ENCODE results near the gene CCDC24. TPM values are rescaled to one million over a fixed set of nuclear protein-coding genes. Genes with fewer than 3 reads are reported as not detected.

CCDC24 gene
- total RNA-seq, 5 donors from 2014 or later (not counting 1 experiment from before 2014, with no cell fraction given): 0.50 to 4.3 (median 1.7) TPM

DNA sequence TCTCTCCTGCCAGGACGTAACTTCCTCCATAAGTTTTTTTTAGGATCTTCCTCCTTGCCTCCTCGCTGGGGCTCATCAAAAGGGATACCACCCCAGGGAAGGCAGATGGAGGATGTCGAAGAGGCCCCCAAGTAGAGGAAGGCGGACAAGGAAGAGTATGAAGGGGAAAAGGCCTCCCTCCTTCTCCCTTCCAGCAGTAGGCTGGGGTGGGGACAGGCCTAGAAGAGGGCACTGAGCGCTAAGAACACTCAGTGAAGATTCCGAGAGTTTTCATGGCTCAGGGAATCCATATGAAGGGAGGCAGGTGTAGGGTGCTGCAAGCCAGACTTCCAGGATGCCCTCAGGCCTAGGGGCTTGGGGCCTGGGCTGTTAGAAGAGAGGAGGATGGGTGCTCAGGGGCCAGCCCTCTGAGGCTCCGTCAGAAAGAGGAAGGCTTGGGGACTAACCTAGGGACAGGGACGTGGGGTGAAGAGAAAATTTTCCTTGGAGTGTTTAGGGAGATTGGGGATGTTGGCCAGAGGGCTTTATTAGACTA lies 41.7 kb downstream of the CCDC24 start:
- no peaks in the 10 kb centered on the region for H3K9me3 Mint-ChIP-seq
- Histone ChIP-seq H3K9me3 (no peaks in the 10 kb centered on the region), H3K4me3 (ENCODE audit: control insufficient read depth in 1 of 2, extremely low read depth in 1 of 2, low read length in 1 of 2) (no peak overlapping the region), H3K27me3 (replicated peaks in 1 of 2; ENCODE audit: control insufficient read depth in 2 of 2, extremely low read depth in 1 of 2, insufficient read depth in 2 of 2, low read length in 1 of 2) (no peaks in the 10 kb centered on the region), H3K27ac (ENCODE audit: low read length) (no peak overlapping the region), H3K4me1 (ENCODE audit: control insufficient read depth in 1 of 2, extremely low read depth in 1 of 2, insufficient read depth in 2 of 2, low read length in 2 of 2) (peaks cover 4 to 21% of the 10 kb centered on the region in 2 experiments), H3K36me3 (ENCODE audit: control insufficient read depth in 2 of 2, extremely low read depth in 1 of 2, insufficient read depth in 1 of 2, low read length in 1 of 2) (no peaks in the 10 kb centered on the region)
- H3K36me3 Mint-ChIP-seq: no peaks in the 10 kb centered on the region
- 70% methylated on average over 2 of the region's 8 CpGs for WGBS (ENCODE audit: insufficient coverage)
- ChIA-PET POLR2A (no interaction called here), CTCF (interaction anchor here in 1 of 2 donors (3.4 kb wide), 1 partner anchor 27 kb away, joined by 11 read pairs; no protein-coding TSS in a partner anchor)
- no peak for DNase-seq
- no peak overlapping the region for H3K27ac Mint-ChIP-seq
- H3K4me1 Mint-ChIP-seq: peaks cover 18 to 28% (median 27%) of the 10 kb centered on the region in 3 donors
- ATAC-seq (replicated peaks in 1 of 4): no peak
- no peaks in the 10 kb centered on the region for H3K27me3 Mint-ChIP-seq
- no peak overlapping the region for H3K4me3 Mint-ChIP-seq

DNA sequence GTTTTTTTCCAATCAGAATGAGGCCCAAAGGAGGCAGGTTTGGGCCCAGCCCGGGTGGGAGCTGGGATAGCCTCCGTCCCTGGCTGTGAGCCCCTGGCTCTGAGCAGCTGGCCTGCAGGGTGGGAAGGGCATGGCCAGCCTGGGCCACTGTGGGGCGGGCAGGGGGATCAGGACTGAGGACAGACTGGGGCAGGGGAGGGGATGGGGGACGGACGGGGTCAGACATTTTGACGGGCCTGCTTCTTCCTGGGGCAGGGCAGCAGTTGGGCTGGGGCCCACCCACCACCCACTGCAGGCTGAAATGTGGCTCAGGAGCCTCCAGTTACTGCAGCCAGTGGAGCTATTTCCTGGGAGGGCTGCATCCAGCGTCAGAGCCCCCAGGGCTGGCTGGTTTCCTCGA lies 42.4 kb downstream of the CCDC24 start:
- H3K4me1 Mint-ChIP-seq: peaks cover 13 to 25% (median 23%) of the 10 kb centered on the region in 3 donors
- no peak for ATAC-seq (replicated peaks in 1 of 4)
- Histone ChIP-seq H3K4me3 (ENCODE audit: control insufficient read depth in 1 of 2, extremely low read depth in 1 of 2, low read length in 1 of 2) (no peak overlapping the region), H3K27ac (ENCODE audit: low read length) (no peak overlapping the region), H3K4me1 (ENCODE audit: control insufficient read depth in 1 of 2, extremely low read depth in 1 of 2, insufficient read depth in 2 of 2, low read length in 2 of 2) (peaks cover 4 to 21% of the 10 kb centered on the region in 2 experiments), H3K36me3 (ENCODE audit: control insufficient read depth in 2 of 2, extremely low read depth in 1 of 2, insufficient read depth in 1 of 2, low read length in 1 of 2) (no peaks in the 10 kb centered on the region), H3K9me3 (no peaks in the 10 kb centered on the region), H3K27me3 (replicated peaks in 1 of 2; ENCODE audit: control insufficient read depth in 2 of 2, extremely low read depth in 1 of 2, insufficient read depth in 2 of 2, low read length in 1 of 2) (no peaks in the 10 kb centered on the region)
- H3K36me3 Mint-ChIP-seq: no peaks in the 10 kb centered on the region
- H3K27ac Mint-ChIP-seq: peak overlapping the region in 1 of 2 donors; percentile 22
- no peaks in the 10 kb centered on the region for H3K9me3 Mint-ChIP-seq
- no peak overlapping the region for H3K4me3 Mint-ChIP-seq
- POLR2A ChIA-PET: no interaction called here
- no peak for DNase-seq
- WGBS (ENCODE audit: insufficient coverage): 77% methylated on average over 5 of the region's 8 CpGs
- H3K27me3 Mint-ChIP-seq: no peaks in the 10 kb centered on the region
- CTCF ChIA-PET: interaction anchor here (0.5 to 3.4 kb wide), 2 partner anchors 28 to 42 kb away, joined by 4 to 11 read pairs; no protein-coding TSS in a partner anchor

DNA sequence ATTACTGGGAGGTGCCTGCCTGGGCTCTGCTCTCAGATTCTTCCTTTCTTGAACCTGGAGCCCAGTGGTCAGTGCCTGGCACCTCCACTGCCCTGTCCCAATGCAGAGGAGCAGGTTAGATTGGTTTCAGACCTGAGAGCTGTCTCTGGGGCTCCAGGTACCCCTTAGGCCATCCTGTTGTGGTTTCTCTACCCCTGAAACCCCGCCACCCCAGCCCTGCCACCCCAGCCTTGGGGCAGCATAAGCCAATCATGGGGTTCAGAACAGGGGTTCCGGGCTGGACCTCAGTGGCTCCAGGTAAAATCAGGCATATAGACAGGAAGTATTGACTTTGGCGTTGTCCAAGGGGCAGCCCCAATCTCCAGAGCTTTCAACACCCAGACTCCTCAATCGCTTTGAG lies 43.0 kb downstream of the CCDC24 start:
- no peak overlapping the region for H3K4me3 ChIP-seq (ENCODE audit: control insufficient read depth in 1 of 2, extremely low read depth in 1 of 2, low read length in 1 of 2)
- Mint-ChIP-seq H3K9me3 (no peaks in the 10 kb centered on the region), H3K4me3 (no peak overlapping the region), H3K27ac (no peak overlapping the region), H3K4me1 (peaks cover 6 to 18% (median 16%) of the 10 kb centered on the region in 3 donors), H3K36me3 (no peaks in the 10 kb centered on the region), H3K27me3 (no peaks in the 10 kb centered on the region)
- H3K4me1 ChIP-seq (ENCODE audit: control insufficient read depth in 1 of 2, extremely low read depth in 1 of 2, insufficient read depth in 2 of 2, low read length in 2 of 2): peaks cover 0 to 16% of the 10 kb centered on the region in 2 experiments
- DNase-seq (no peak), ATAC-seq (replicated peaks in 1 of 4) (no peak)
- no peaks in the 10 kb centered on the region for H3K27me3 ChIP-seq (replicated peaks in 1 of 2; ENCODE audit: control insufficient read depth in 2 of 2, extremely low read depth in 1 of 2, insufficient read depth in 2 of 2, low read length in 1 of 2)
- ChIA-PET CTCF (interaction anchor here (0.9 to 3.4 kb wide), 2 partner anchors 29 to 505 kb away, joined by 3 to 11 read pairs; no protein-coding TSS in a partner anchor), POLR2A (interaction anchor here in 1 of 2 donors (0.5 kb wide), 1 partner anchor 9 kb away, joined by 3 read pairs; no protein-coding TSS in a partner anchor)
- H3K36me3 ChIP-seq (ENCODE audit: control insufficient read depth in 2 of 2, extremely low read depth in 1 of 2, insufficient read depth in 1 of 2, low read length in 1 of 2): no peaks in the 10 kb centered on the region
- no peak overlapping the region for H3K27ac ChIP-seq (ENCODE audit: low read length)
- no peaks in the 10 kb centered on the region for H3K9me3 ChIP-seq
- 90% methylated on average over 4 of the region's 4 CpGs for WGBS (ENCODE audit: insufficient coverage)

DNA sequence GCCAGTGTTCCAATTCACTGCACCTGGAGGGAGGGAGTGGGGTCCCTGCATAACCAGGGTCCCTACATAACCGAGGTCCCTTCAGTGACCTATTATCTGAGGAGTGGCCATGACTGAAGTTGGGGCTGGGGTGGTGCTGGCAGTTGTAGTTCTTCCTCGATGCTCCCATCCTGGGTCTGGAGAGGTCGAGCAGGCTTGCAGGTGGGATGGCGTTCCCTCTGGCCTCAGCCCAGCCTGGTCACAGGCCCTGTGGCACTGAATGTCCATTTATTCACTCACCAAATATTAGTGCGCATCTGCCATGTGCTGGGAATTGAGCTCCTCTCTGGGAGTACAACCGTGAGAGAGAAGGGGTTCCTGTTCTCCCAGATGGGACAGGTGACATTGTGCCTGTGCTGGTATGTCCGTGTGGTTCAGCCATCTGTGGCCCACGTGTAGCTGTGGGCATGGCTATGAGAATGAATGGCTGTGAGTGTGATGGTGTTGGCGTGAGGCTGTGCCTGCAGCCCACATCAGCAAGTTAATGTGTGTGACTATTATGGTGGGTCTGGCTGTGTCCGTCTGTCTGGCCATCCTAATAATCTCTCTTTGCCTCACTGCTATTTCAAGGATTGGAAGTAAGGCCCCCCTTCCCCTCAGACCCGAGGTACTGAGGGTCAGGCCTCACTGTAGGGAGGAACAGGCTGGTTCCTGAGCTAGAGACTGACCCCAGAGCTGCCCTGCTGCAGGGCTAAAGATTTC lies 43.7 kb downstream of the CCDC24 start:
- 75% methylated on average over 5 of the region's 11 CpGs for WGBS (ENCODE audit: insufficient coverage)
- POLR2A ChIA-PET: interaction anchor here in 1 of 2 donors (0.5 kb wide), 1 partner anchor 10 kb away, joined by 3 read pairs; no protein-coding TSS in a partner anchor

DNA sequence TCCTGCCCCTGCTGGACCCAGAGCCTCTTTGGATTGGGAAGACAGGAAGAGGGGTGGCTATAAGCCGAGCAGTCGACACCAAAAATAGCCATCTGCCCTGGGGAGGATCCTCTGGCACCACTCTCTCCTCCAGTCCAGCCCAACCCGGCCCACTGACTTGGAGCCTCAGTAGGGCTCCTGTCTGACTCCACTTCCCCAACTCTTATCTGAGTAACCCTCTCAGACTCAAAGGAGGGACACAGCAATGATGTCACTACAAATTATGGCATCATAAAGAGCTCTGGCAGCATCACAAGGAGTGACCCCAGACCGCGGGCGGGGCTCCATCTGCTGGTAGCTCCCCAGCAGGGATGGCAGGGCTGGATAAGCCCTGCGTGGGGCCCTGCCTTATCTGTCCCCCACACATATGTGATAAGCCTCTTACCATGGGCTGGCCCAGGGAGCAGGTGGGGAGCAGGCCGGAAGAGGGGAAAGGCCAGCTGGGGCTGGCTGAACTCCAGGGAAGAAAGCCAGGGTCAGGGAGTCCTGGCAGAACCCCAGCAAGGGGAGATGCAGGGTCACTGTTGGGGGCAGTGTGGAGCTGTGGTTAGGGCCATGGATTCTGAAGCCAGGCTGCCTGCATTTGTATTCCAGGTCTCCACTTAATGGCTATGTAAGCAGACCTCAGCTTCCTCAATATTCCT lies 44.5 kb downstream of the CCDC24 start:
- peaks cover 0 to 14% (median 11%) of the 10 kb centered on the region in 3 donors for H3K4me1 Mint-ChIP-seq
- DNase-seq (no peak), ATAC-seq (replicated peaks in 1 of 4) (no peak)
- H3K36me3 Mint-ChIP-seq: no peaks in the 10 kb centered on the region
- H3K9me3 Mint-ChIP-seq: no peaks in the 10 kb centered on the region
- WGBS (ENCODE audit: insufficient coverage): 79% methylated on average over 6 of the region's 8 CpGs
- H3K27me3 Mint-ChIP-seq: no peaks in the 10 kb centered on the region
- Histone ChIP-seq H3K9me3 (no peaks in the 10 kb centered on the region), H3K36me3 (ENCODE audit: control insufficient read depth in 2 of 2, extremely low read depth in 1 of 2, insufficient read depth in 1 of 2, low read length in 1 of 2) (no peaks in the 10 kb centered on the region), H3K27ac (ENCODE audit: low read length) (no peak overlapping the region), H3K27me3 (replicated peaks in 1 of 2; ENCODE audit: control insufficient read depth in 2 of 2, extremely low read depth in 1 of 2, insufficient read depth in 2 of 2, low read length in 1 of 2) (no peaks in the 10 kb centered on the region), H3K4me3 (ENCODE audit: control insufficient read depth in 1 of 2, extremely low read depth in 1 of 2, low read length in 1 of 2) (no peak overlapping the region), H3K4me1 (ENCODE audit: control insufficient read depth in 1 of 2, extremely low read depth in 1 of 2, insufficient read depth in 2 of 2, low read length in 2 of 2) (peaks cover 0 to 9% of the 10 kb centered on the region in 2 experiments)
- ChIA-PET POLR2A (no interaction called here), CTCF (interaction anchor here (0.6 to 2.5 kb wide), 8 partner anchors 10 to 1236 kb away, joined by 3 to 17 read pairs (median 4); no protein-coding TSS in a partner anchor)
- no peak overlapping the region for H3K27ac Mint-ChIP-seq
- no peak overlapping the region for H3K4me3 Mint-ChIP-seq

More for the DNA sequence above, 43.7 kb downstream of the CCDC24 start:
- Mint-ChIP-seq H3K4me3 (no peak overlapping the region), H3K9me3 (no peaks in the 10 kb centered on the region), H3K27ac (no peak overlapping the region), H3K36me3 (no peaks in the 10 kb centered on the region), H3K4me1 (peaks cover 0 to 14% (median 11%) of the 10 kb centered on the region in 3 donors), H3K27me3 (no peaks in the 10 kb centered on the region)
- H3K4me3 ChIP-seq (ENCODE audit: control insufficient read depth in 1 of 2, extremely low read depth in 1 of 2, low read length in 1 of 2): no peak overlapping the region
- H3K27ac ChIP-seq (ENCODE audit: low read length): no peak overlapping the region
- H3K27me3 ChIP-seq (replicated peaks in 1 of 2; ENCODE audit: control insufficient read depth in 2 of 2, extremely low read depth in 1 of 2, insufficient read depth in 2 of 2, low read length in 1 of 2): no peaks in the 10 kb centered on the region
- H3K9me3 ChIP-seq: no peaks in the 10 kb centered on the region
- no peak for DNase-seq
- ATAC-seq (replicated peaks in 1 of 4): no peak
- peaks cover 0 to 12% of the 10 kb centered on the region in 2 experiments for H3K4me1 ChIP-seq (ENCODE audit: control insufficient read depth in 1 of 2, extremely low read depth in 1 of 2, insufficient read depth in 2 of 2, low read length in 2 of 2)
- CTCF ChIA-PET: interaction anchor here (0.9 to 3.4 kb wide), 5 partner anchors 29 to 506 kb away, joined by 3 to 17 read pairs (median 9); no protein-coding TSS in a partner anchor
- no peaks in the 10 kb centered on the region for H3K36me3 ChIP-seq (ENCODE audit: control insufficient read depth in 2 of 2, extremely low read depth in 1 of 2, insufficient read depth in 1 of 2, low read length in 1 of 2)
